PC-9 (cell line): Measurements from ENCODE around the gene NAT10. TPM values are rescaled to one million over a fixed set of nuclear protein-coding genes. Genes with fewer than 3 reads are reported as not detected.

ENCODE experiments used
- BruUV-seq: library from RNA; stranded (reverse); fragments of 400-500 nt; replicated peaks from 2 replicates; lab custom pipeline; 2021; lab: Mats Ljungman, UMichigan
- CTCF ChIA-PET: fragments of 300-600 bp; sonication (Branson Sonifier 250); formaldehyde crosslinking; loops from one replicate; lab custom pipeline; 2022; ENCODE audit warnings: antibody characterized with exemption; lab: Charles Lee
- POLR2A ChIA-PET: fragments of 300-600 bp; sonication (Branson Sonifier 250); formaldehyde crosslinking; loops from one replicate; lab custom pipeline; 2022; ENCODE audit warnings: antibody characterized with exemption; ENCODE audit not compliant: unreplicated experiment; lab: Charles Lee
- DNase-seq, 2 experiments: peaks; one replicate each; pipeline versions ENCODE4 v3.0.0 to v3.0.0-alpha.2; 2015 to 2022; ENCODE audit warnings: mixed read lengths in 1 of 2
- H2AFZ ChIP-seq: fragments of 200-600 bp; sonication (generic); 2 replicates; pipeline ENCODE4 v1.8.1; 2017; ENCODE audit warnings: antibody characterized with exemption
- H3F3A ChIP-seq: fragments of 200-600 bp; sonication (generic); 2 replicates; pipeline ENCODE4 v1.8.1; 2017; ENCODE audit warnings: antibody characterized with exemption, mild to moderate bottlenecking, low read depth; ENCODE audit not compliant: insufficient read depth
- H3K27ac ChIP-seq: fragments of 200-600 bp; sonication (generic); 2 replicates; pipeline ENCODE4 v1.6.1; 2016; ENCODE audit warnings: mixed run types
- H3K27me3 ChIP-seq: fragments of 200-600 bp; sonication (generic); 2 replicates; pipeline ENCODE4 v1.6.1; 2016; ENCODE audit warnings: low read depth, mixed run types; ENCODE audit not compliant: insufficient read depth
- H3K36me3 ChIP-seq: fragments of 200-600 bp; sonication (generic); 2 replicates; pipeline ENCODE4 v1.6.1; 2016; ENCODE audit warnings: low read depth, mixed run types
- H3K4me1 ChIP-seq: fragments of 200-600 bp; sonication (generic); replicated peaks from 2 replicates; pipeline ENCODE4 v1.6.1; 2016; ENCODE audit warnings: mixed run types; ENCODE audit not compliant: insufficient read depth
- H3K4me2 ChIP-seq: fragments of 200-600 bp; sonication (generic); 2 replicates; pipeline ENCODE4 v1.6.1; 2017; ENCODE audit warnings: mixed run types
- H3K4me3 ChIP-seq: fragments of 200-600 bp; sonication (generic); 2 replicates; pipeline ENCODE4 v1.6.1; 2016; ENCODE audit warnings: mixed run types
- H3K79me2 ChIP-seq: fragments of 200-600 bp; sonication (generic); 2 replicates; pipeline ENCODE4 v1.6.1; 2017; ENCODE audit warnings: low read depth, mixed run types
- H3K9me2 ChIP-seq: fragments of 200-600 bp; sonication (generic); 2 replicates; pipeline ENCODE4 v1.8.1; 2017; ENCODE audit warnings: mild to moderate bottlenecking; ENCODE audit not compliant: insufficient read depth
- H3K9me3 ChIP-seq: fragments of 200-600 bp; sonication (generic); 2 replicates; pipeline ENCODE4 v1.8.1; 2016; ENCODE audit warnings: low read depth; ENCODE audit not compliant: insufficient read depth
- H4K20me1 ChIP-seq: fragments of 200-600 bp; sonication (generic); 2 replicates; pipeline ENCODE4 v1.8.1; 2017; ENCODE audit not compliant: insufficient read depth
- CTCF ChIP-seq: fragments of 200-600 bp; sonication (generic); conservative IDR thresholded peaks from 2 replicates; pipeline ENCODE4 v1.6.1; 2017; ENCODE audit warnings: mixed run types, antibody characterized with exemption, mild to moderate bottlenecking, moderate library complexity
- EZH2 ChIP-seq: fragments of 200-600 bp; sonication (generic); IDR thresholded peaks from 2 replicates; pipeline ENCODE4 v1.8.0; 2017; ENCODE audit warnings: antibody characterized with exemption, low read depth
- intact Hi-C: fragments of 100-400 bp; cut with micrococcal nuclease; formaldehyde crosslinking; loops from one replicate; pipeline ENCODE4 v1.10.0; 2022; ENCODE audit not compliant: unreplicated experiment
- total RNA-seq: library from RNA; stranded (reverse); gene quantifications from 2 replicates; pipeline ENCODE4 v1.2.3, GENCODE V29; 2021

Gene NAT10
- total RNA-seq, 1 experiment from 2014 or later = 62.3 TPM

DNA sequence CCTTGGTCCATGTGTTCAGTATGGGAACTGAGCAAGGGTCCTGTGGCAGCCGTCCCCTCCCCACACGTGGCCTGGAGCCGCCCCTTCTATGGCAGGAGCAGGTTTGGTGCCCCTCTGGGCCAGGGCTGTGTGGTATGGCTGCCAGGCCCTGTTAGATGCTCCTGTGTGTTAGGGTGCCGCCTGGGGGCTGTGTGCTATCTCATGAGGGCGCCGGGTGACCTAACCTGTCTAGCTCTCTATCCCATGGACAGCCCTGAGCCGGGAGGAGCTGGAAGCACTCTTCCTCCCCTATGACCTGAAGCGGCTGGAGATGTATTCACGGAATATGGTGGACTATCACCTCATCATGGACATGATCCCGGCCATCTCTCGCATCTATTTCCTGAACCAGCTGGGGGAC, 34.7 kb downstream of the NAT10 start:
- CTCF ChIA-PET = interaction anchor here (1.0 kb wide), 1 partner anchor 66 kb away, joined by 4 read pairs; no protein-coding TSS in a partner anchor
- Histone ChIP-seq H4K20me1 (no peaks in the 10 kb centered on the region), H3K4me3 (no peak overlapping the region), H3K27ac (no peak overlapping the region), H3K9me2 (no peaks in the 10 kb centered on the region), H3K27me3 (no peaks in the 10 kb centered on the region), H3K4me1 (no peaks in the 10 kb centered on the region), H3K4me2 (no peak overlapping the region), H3F3A (no peaks in the 10 kb centered on the region; the same call in 1 of the 2 replicates), H2AFZ (no peak overlapping the region), H3K36me3 (0 out of 2 replicates have a peak, but pooled peaks cover 34% of the 10 kb centered on the region), H3K9me3 (no peaks in the 10 kb centered on the region), H3K79me2 (no peaks in the 10 kb centered on the region)
- DNase-seq = no peak
- POLR2A ChIA-PET = interaction anchor here (0.7 kb wide), 1 partner anchor 184 kb away, joined by 5 read pairs; no protein-coding TSS in a partner anchor
- no peak for TF ChIP-seq EZH2
- no peak for TF ChIP-seq CTCF
- no TSS peak for BruUV-seq
- intact Hi-C loops = no loop called here

DNA sequence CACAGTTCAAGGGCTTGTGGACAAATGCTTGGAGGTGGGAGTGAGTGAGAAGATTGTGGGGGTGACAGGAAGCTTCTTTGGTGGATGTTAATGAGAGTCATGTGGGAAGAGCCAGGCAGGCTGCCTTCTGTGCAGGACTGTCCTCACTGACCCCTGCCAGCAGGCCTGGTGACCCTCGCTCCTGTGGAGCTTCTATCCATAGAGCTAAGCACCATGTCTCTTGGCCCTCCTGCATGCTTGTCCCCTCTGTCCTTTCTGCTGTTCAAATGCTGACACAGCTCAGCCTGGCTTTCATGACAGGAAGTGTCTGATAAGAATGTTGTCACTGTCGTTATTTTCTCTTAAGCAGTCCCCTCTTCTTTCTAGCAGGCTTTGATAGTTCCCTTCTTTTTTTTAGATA, 37.6 kb downstream of the NAT10 start:
- Histone ChIP-seq H3K4me1 (no peaks in the 10 kb centered on the region), H2AFZ (no peak overlapping the region), H3K36me3 (peaks cover 35% of the 10 kb centered on the region; the same call in 1 of the 2 replicates), H3K9me2 (no peaks in the 10 kb centered on the region), H3K4me3 (no peak overlapping the region), H4K20me1 (no peaks in the 10 kb centered on the region), H3K27ac (no peak overlapping the region), H3K79me2 (no peaks in the 10 kb centered on the region), H3K9me3 (no peaks in the 10 kb centered on the region), H3K27me3 (no peaks in the 10 kb centered on the region), H3F3A (peaks cover 4% of the 10 kb centered on the region; the same call in 1 of the 2 replicates), H3K4me2 (no peak overlapping the region)
- BruUV-seq = no TSS peak
- no peak for TF ChIP-seq CTCF
- TF ChIP-seq EZH2 = no peak
- intact Hi-C loops = no loop called here
- no peak for DNase-seq
- CTCF ChIA-PET = interaction anchor here (0.6 kb wide), 1 partner anchor 37 kb away, joined by 3 read pairs; no protein-coding TSS in a partner anchor
- POLR2A ChIA-PET = interaction anchor here (0.6 kb wide), 1 partner anchor 67 kb away, joined by 7 read pairs; no protein-coding TSS in a partner anchor

DNA sequence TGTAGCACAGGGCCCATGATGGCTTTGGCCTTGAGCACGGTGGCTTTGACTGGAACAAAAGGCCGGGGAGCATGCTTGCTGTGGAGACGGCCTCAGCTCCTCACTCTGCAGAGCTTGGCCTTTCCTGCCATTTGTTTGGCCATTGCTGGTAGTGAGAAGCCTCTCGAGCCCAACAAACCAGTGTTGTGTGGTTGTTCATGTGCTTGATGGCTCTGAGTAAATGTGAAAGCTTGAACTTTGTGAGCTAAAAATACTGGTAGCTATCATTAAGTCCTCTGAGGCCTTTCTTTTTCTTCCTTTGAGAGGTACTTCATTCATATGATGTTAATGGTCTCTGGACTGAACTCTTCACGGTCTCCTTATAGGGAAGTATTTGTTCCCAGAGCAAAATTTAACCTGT, 39.6 kb downstream of the NAT10 start:
- DNase-seq = no peak
- Histone ChIP-seq H3K36me3 (peaks cover 36% of the 10 kb centered on the region; the same call in 1 of the 2 replicates), H3K4me2 (no peak overlapping the region), H3F3A (peaks cover 6% of the 10 kb centered on the region; the same call in 1 of the 2 replicates), H2AFZ (no peak overlapping the region), H3K27ac (no peak overlapping the region), H3K27me3 (no peaks in the 10 kb centered on the region), H3K4me3 (no peak overlapping the region), H3K4me1 (no peaks in the 10 kb centered on the region), H3K9me3 (no peaks in the 10 kb centered on the region), H4K20me1 (no peaks in the 10 kb centered on the region), H3K9me2 (no peaks in the 10 kb centered on the region), H3K79me2 (no peaks in the 10 kb centered on the region)
- POLR2A ChIA-PET = no interaction called here
- CTCF ChIA-PET = no interaction called here
- BruUV-seq = no TSS peak
- TF ChIP-seq EZH2 (no peak), CTCF (no peak)
- intact Hi-C loops = loop anchor here (5.0 kb wide), 1 partner anchor 322 kb away; no protein-coding TSS in a partner anchor
